GM21367 (cell line): Measurements from ENCODE around the gene CCDC15.
A peak's percentile ranks its signal among the peaks of the same experiment; 100 is the strongest.
"Not testable (repeated sequence)": the region's sequence is repeated elsewhere in the genome, so short reads cannot be mapped to it uniquely, and the experiment has no call there.

ENCODE experiments used
- ATAC-seq: cut with Tn5 transposase; IDR thresholded peaks from one replicate; pipeline ENCODE4 v1.9.1; 2021; ENCODE audit not compliant: unreplicated experiment

The CCDC15 gene

DNA sequence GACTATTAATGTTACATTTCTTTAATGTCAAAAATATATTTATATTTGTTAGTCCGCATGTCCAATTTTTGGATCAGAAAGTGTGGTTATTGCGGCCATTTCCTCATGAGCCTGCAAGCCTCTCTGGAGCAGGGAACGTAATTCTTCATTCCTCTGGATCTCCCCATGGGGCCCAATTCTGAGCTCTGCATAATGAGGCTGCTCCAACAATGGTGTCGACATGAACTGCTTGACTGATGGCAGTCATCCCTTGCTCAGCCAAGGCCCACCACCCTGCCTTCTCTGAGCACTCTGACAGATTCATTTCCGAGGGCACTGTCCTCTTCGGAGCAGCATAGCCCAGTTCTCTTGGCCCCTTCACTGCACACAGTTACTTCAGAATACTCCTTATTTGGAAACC is 15.0 kb upstream of the CCDC15 start:
- no peak for ATAC-seq

- no peak for ATAC-seq
These were observed 12.3 kb upstream of the CCDC15 start for GRCh38 chr11:124941703-124942102.

DNA sequence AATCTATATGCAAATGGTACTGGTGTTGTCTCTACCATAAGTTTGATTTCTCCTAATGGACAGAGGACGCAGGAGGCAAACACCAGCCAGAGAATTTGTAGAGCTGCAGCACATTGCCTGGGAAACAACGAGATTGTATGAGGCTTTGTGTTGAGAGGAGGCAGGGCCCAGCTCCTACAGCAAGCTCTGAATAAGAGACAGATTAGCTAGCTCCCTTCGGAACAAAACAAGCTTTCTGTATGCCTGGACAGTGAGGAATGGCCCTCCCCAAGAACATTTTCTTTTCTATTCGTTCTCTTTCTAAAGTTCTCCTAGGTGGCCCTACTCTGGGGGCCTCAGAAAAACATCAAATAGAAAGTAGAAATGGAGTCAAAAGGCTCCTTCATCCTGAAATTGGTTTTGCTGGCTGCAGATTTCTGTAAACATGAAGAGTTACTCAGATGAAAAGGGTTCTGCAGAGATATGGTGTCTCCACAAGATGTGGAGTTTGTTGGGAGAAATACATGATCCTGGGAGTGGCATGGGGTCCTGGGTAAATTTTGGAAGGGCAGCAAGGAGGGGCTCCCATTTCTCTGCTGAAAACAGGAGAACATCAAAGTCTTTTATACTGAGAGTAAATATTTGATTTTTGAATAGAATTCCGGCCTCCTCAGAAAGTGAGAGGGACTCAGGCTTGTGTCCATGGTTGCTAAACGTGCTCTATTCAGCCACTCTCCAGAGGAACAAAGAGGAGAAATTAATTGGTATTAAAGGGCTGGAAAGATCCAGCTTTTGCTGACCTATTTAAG is 11.3 kb upstream of the CCDC15 start:
- ATAC-seq, result no peak

DNA sequence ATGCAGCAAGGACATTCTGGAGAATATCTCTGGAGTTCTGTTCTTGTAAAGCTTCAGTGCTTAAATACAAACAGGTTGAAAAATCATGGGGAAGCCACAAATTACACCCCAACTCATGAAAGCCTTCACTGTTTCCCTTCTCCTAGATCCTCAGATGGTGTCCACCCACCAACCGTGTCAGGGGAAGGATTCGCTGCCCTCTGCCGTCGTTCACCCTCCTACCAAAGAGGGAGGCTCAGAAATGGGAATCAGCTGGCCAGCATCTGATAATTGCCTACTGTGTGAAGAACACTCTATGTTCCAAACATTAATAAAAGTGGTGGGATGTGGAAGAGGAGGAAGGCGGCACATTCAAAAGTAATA is 10.8 kb upstream of the CCDC15 start:
- no peak for ATAC-seq

GRCh38 chr11:124943741-124944140 is 10.3 kb upstream of the CCDC15 start:
- no peak for ATAC-seq

- no peak for ATAC-seq
These were observed 9.4 kb upstream of the CCDC15 start for GRCh38 chr11:124944565-124944964.

DNA sequence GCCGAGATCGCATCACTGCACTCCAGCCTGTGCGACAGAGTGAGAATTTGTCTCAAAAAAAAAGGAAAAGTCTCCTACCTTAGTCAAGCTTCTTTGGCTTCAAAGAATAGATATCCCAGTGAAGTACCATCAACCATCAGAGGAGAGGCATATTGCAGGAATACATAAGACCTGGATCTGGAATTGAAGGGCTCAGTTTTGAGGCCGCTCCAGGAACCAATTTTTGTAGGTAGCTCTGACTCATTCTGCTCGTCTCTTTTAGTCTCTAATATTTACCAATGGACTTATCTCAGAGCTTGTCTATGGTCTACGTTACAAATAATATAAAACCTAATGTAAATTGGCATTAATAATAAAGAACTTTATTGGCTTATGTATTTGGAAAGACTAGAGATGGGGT is 8.2 kb upstream of the CCDC15 start:
- no peak for ATAC-seq

DNA sequence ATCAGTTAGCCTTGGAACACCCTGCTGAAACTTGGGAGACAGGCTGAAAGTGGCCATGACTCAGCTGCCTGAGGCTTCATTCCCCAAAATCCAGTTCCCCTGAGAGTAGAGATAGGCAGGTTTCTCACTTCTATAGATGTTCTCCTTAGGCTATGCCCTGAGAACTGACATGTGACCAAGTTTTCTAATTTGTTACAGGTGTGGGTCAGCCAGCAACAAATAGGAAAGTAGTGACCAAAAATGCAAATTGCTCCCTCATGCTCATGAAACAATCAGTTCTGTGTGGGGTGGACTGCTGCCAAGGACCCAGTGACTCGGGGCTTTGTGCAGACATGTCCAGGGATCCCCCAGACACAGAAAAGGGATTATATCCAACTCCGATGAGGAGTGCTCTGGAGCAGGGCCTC is 7.3 kb upstream of the CCDC15 start:
- ATAC-seq, result no peak

GRCh38 chr11:124950601-124951330 is 3.2 kb upstream of the CCDC15 start:
- ATAC-seq, result no peak

DNA sequence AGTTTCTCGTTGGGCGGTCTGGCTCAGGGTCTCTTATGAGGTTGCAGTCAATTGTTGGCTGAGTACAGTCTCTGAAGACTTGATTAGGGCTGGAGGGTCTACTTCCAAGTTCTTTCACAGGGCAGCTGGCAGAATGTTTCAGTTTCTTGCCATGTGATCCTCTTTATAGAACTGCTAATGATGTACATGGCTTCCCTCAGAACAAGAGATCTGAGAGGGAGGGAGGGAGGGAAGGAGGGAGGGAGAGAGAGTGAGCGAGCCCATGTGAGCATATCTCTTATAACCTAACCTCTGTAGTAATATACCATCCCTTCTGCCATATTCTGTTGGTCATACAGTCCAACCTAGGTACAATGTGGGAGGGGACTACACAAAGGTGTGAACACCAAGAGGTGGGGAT is 2.7 kb upstream of the CCDC15 start:
- ATAC-seq, result no peak

GRCh38 chr11:124954590-124954955 is 571 bp downstream of the CCDC15 start:
- no peak for ATAC-seq

GRCh38 chr11:124955035-124955434 is 1.0 kb downstream of the CCDC15 start:
- ATAC-seq, result no peak

- ATAC-seq, result peak; percentile 95
These were observed 8.1 kb downstream of the CCDC15 start for GRCh38 chr11:124961972-124962609.

DNA sequence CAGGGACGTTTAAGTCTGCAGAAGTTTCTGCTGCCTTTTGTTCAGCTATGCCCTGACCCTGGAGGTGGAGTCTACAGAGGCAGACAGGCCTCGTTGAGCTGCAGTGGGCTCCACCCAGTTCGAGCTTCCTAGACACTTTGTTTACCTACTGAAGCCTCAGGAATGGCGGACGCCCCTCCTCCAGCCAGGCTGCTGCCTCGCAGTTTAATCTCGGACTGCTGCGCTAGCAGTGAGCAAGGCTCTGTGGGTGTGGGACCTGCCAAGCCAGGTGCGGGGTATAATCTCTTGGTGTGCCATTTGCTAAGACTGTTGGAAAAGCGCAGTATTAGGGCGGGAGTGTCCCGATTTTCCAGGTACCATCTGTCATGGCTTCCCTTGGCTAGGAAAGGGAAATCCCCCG is 14.2 kb downstream of the CCDC15 start:
- not testable (repeated sequence) for ATAC-seq

DNA sequence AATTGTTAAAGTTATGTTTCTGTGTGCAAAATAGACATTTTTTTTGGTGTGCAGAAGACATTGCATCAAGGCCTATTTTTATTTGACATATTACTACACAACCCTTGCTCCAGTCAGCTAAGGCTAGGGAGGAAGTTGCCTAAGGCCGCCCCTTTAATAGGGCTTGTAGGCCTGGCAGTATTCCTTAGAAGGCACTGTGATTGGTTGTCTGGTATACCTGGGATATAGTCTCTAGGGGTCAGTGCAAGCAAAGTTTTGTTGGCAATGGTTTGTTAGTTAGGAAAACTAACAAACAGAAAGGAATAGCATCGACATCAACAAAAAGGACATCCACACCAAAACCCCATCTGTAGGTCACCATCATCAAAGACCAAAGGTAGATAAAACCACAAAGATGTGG is 16.9 kb downstream of the CCDC15 start:
- ATAC-seq, result no peak

DNA sequence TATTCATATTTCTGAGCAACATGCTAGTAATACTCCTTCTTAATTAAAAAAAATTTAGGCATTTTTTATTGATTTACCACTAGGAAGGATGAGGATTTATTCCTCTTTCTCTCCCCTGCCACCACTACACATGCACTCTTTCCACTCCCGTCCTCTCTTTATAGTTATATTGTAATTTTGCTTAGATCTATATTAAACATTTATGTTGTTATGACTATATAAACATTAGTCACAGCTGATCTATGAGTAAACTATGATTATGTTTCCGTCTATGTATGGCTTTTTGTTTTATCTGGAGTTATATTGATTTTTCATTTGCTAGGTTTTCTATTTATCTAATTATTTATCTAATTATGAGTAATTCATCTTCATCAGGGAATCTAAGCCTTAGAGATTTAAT is 17.8 kb downstream of the CCDC15 start:
- ATAC-seq, result no peak

DNA sequence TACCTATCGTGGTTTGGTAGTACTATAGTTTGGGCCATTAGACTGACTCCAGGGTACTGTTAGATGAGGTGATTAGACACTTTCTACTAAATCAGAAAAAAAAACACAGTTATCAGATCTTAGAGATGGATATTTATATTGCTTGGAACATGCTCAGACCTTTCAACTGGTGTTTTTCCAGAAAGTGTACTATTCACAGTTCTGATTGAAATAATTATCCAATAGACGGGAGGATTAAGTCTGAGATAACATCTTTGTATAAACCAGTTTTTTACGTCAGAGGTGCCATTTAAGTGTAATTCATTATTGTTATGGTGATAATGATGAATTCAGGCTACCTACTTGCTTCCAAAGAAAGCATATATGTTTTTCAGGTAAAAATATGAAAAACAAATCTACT is 22.5 kb downstream of the CCDC15 start:
- ATAC-seq, result no peak

DNA sequence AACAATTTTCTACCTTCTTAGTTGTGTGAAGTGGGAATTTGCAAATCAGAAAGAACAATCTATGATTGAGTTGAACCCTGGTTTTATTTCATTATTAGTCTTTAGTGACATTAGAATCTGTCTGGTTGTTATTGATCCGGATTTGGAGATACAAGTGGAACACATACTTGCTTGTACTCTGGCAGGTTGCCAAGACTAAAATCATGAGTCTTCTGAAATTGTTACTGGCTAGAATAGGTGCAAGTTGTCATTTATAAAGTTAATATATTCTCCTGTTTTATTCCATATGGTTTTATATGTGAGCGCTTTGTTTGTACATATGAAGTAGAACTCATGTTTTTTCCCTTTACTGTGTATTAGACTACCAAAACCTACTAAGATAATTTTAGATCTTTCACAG is 23.0 kb downstream of the CCDC15 start:
- no peak for ATAC-seq

DNA sequence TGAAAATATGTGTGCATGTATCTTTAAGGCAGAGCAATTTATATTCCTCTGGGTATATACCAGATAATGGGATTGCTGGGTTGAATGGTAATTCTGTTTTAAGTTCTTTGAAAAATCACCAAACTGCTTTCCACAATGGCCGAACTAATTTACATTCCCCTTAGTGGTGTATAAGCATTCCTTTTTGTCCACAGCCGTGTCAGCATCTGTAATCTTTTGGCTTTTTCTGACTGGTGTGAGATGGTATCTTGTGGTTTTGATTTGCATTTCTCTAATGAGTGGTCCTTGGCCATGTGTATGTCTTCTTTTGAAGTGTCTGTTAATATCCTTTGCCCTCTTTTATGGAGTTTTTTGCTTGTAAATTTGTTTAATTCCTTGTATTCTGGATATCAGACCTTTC is 24.3 kb downstream of the CCDC15 start:
- no peak for ATAC-seq

- no peak for ATAC-seq
These were observed 28.0 kb downstream of the CCDC15 start for GRCh38 chr11:124982043-124982442.

- no peak for ATAC-seq
These were observed 29.9 kb downstream of the CCDC15 start for GRCh38 chr11:124983674-124984511.
